ENCODE data around the gene SLC6A19.

SLC6A19 gene

DNA sequence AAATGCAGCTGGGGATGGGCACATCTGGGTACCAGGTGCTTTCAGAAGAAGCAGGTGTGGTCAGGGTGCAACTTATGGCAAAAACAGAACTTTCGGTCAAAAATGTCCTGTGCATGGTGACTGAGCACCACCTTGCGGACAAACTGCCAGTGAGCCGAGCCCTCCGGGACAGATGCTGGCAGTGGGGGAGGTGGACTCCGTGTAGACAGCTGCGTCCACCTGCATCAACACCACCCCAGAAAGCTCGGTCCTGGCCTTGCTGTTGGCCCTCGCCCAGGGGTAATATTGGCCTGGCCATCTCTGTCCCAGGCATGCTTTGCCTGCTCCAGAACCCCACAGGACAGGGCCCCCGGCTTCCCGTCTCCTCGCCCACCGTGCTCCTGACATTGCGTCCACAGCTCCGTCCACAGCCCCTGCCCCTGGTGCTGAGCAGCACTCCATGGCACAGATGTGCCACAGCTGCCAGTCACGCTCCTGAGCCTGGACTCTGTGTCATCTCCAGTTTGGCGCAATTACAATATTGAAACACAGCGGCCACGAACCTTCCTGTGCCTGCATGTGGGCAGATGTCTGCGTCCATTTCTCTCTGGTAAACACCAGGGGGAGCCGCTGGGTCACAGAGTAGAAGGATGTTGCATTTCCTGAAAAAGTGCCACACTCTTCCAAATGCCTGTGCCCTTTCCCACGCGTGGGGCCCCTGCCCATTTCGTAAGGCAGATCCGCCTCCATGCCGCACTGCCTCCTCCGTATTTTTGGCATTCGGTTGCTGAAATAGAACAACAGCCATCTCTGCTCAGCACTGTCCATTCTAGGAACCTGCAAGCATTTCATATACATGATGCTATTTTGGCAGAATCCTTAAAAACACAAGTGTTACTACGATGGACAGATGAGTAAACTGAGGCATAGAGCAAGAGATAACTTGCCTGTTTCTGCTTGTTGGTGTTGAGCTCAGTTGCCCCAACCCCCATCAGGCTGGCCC lies 33.4 kb upstream of the SLC6A19 start:
- Histone ChIP-seq H3K9me3 (ENCODE audit: severe bottlenecking) (no peaks in the 10 kb centered on the region), H3K4me3 (ENCODE audit: low read depth, low read length) (peak overlapping the region; percentile 12), H3K36me3 (no peaks in the 10 kb centered on the region), H3K27ac (no peak overlapping the region), H3K27me3 (ENCODE audit: insufficient read depth, low read depth, severe bottlenecking) (no peaks in the 10 kb centered on the region)
- TF ChIP-seq, protein P1, sequence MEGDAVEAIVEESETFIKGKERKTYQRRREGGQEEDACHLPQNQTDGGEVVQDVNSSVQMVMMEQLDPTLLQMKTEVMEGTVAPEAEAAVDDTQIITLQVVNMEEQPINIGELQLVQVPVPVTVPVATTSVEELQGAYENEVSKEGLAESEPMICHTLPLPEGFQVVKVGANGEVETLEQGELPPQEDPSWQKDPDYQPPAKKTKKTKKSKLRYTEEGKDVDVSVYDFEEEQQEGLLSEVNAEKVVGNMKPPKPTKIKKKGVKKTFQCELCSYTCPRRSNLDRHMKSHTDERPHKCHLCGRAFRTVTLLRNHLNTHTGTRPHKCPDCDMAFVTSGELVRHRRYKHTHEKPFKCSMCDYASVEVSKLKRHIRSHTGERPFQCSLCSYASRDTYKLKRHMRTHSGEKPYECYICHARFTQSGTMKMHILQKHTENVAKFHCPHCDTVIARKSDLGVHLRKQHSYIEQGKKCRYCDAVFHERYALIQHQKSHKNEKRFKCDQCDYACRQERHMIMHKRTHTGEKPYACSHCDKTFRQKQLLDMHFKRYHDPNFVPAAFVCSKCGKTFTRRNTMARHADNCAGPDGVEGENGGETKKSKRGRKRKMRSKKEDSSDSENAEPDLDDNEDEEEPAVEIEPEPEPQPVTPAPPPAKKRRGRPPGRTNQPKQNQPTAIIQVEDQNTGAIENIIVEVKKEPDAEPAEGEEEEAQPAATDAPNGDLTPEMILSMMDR (IDR thresholded peaks at IDR 0.05; ENCODE audit: low read depth, low read length): peak; percentile 97
- DNase-seq: peak; percentile 83

DNA sequence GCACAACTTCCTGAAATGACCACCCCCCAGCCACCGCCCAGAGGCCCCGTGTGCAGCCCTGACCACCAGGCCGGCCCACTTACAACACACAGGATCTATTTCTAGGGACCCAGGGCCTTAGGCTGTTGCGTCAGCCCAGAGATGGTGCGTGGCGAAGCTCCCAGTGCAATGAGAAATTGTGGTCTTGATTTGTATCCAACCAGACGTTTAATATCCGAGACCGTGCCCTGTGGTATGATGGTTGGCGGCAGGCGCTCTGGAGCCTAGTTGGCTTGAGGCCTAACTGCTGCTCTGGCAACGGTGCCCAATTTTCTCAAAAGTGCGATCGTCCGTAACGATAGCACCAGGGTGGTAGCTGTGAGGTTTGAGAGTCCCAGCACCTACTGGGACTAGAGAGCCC lies 32.6 kb upstream of the SLC6A19 start:
- TF ChIP-seq, protein P1 (IDR thresholded peaks at IDR 0.05; ENCODE audit: low read depth, low read length): no peak
- Histone ChIP-seq H3K9me3 (ENCODE audit: severe bottlenecking) (no peaks in the 10 kb centered on the region), H3K27ac (no peak overlapping the region), H3K36me3 (no peaks in the 10 kb centered on the region), H3K4me3 (ENCODE audit: low read depth, low read length) (no peak overlapping the region), H3K27me3 (ENCODE audit: insufficient read depth, low read depth, severe bottlenecking) (no peaks in the 10 kb centered on the region)
- no peak for DNase-seq

DNA sequence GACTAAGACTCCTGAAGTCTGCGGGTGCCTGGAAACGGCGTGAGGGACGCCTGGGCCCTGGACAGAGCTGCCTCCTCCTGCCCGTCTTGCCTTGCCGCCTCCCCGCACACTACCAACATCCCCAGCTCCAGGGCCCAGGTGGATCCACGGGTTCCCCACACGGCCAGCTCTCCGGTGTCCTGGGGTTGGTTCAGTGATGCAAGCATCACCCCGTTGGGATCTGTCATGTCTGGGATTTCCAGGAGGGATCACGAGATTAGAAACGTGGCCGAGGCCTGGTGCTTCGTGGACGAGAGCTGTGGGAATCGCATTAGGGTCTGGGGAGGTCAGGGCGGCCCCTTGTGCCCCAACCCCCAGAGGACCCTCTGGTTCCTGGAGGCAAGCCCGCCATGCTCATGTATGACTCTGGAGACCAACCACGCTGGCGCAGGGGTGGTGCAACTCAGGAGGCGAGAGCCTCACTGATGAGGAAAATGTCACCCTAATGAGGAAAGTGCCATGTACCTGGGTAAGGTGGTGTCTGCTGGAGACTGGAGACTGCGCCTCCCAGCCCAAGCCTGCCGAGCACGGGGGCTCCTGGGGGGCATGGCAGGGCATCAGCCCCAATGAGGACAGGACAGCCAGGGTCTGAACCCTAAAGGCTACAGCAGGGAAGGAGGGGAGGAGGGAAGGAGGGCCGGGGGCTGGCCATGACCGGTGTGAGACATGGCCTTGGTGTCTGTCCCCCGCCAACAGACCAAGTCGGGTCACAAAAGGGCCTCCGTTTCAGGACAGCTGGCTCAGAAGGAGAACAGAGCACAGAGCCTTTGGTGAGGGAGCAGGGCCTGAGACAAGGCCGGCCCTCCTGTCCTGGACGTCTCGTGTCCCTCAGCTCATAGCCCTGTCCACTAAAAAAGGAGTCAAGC lies 31.9 kb upstream of the SLC6A19 start:
- Histone ChIP-seq H3K27ac (no peak overlapping the region), H3K4me3 (ENCODE audit: low read depth, low read length) (no peak overlapping the region), H3K36me3 (no peaks in the 10 kb centered on the region), H3K9me3 (ENCODE audit: severe bottlenecking) (no peaks in the 10 kb centered on the region), H3K27me3 (ENCODE audit: insufficient read depth, low read depth, severe bottlenecking) (no peaks in the 10 kb centered on the region)
- TF ChIP-seq, protein P1 (IDR thresholded peaks at IDR 0.05; ENCODE audit: low read depth, low read length): no peak
- DNase-seq: no peak

DNA sequence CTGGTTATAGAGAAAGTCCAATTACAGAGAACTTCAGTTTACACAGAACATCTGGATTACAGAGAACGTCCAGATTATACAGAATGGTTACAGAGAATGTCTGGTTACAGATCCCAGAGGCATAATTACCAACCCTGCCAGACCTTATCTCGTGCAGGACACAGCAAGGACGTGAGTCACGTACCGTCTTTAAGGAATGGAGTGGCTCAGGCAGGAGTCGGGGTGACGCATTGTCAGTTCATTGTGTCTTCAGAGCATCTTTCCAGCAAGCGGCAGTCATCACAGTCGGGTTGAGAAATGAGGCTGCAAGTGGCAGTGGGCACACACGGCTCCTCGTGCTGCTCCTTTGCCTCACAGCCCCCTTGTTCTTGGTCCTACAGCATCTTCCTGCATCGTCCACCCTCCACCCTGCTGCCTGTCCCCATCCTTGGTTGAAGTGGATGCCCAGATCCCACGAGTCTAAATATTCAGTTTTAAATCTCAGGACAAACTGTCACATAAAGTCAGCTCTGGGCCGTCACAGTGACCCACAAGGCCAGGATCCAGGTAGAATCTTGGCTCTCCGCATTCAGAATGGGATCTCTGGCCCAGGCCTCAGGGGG lies 30.0 kb upstream of the SLC6A19 start:
- Histone ChIP-seq H3K9me3 (ENCODE audit: severe bottlenecking) (no peaks in the 10 kb centered on the region), H3K36me3 (no peaks in the 10 kb centered on the region), H3K27me3 (ENCODE audit: insufficient read depth, low read depth, severe bottlenecking) (no peaks in the 10 kb centered on the region), H3K27ac (no peak overlapping the region), H3K4me3 (ENCODE audit: low read depth, low read length) (no peak overlapping the region)
- TF ChIP-seq, protein P1 (IDR thresholded peaks at IDR 0.05; ENCODE audit: low read depth, low read length): no peak
- DNase-seq: no peak

DNA sequence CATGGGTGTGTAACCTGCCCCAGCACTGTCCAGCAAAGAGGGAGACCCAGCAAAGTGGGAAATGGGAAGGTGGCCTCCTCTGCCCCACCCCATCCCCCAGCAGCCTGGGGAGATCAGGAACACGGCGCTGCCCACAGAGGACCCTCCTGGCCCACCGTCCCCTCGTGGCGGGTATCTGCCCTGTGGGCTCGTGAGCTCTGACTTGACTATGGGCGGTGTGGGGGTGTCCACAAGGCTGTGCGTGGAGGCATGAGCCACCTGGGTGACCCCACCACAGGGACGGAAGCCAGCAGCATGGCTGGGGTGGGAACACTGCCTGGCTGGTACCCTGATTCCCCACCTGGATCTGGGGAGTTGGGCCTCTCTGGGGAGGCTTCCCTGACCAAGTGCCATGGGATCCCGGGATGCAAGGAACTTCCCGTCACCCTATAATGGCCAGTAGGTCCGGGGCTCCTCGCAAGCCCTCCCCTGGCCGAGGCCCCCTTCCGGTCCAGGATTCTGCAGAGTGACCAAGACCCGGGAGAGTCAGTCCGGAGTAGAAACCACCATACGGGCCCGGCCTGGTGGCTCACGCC lies 29.3 kb upstream of the SLC6A19 start:
- H3K9me3 ChIP-seq (ENCODE audit: severe bottlenecking): no peaks in the 10 kb centered on the region
- H3K27ac ChIP-seq: no peak overlapping the region
- DNase-seq: no peak
- no peaks in the 10 kb centered on the region for H3K36me3 ChIP-seq
- TF ChIP-seq, protein P1 (IDR thresholded peaks at IDR 0.05; ENCODE audit: low read depth, low read length): no peak
- no peaks in the 10 kb centered on the region for H3K27me3 ChIP-seq (ENCODE audit: insufficient read depth, low read depth, severe bottlenecking)
- H3K4me3 ChIP-seq (ENCODE audit: low read depth, low read length): no peak overlapping the region

Measured in WERI-Rb-1 (cell line).